ENCODE measurements around the gene APPL2.

APPL2 gene

GRCh38 chr12:105272152-105272551 is 36.2 kb upstream of the APPL2 start:
- Histone ChIP-seq H3K27ac (no peak overlapping the region), H3K36me3 (replicated peaks) (no peaks in the 10 kb centered on the region), H3K27me3 (replicated peaks) (no peaks in the 10 kb centered on the region), H3K4me3 (ENCODE audit: low read depth, low read length) (no peak overlapping the region)
- DNase-seq, result no peak
- no peak for TF ChIP-seq CTCF (IDR thresholded peaks at IDR 0.05; ENCODE audit: low read depth, low read length, missing control alignments)
- in situ Hi-C loops (cut with HindIII; ENCODE audit: low pct_ligation_motif_present, low sequenced_read_pairs), result no loop called here

- in situ Hi-C loops (cut with HindIII; ENCODE audit: low pct_ligation_motif_present, low sequenced_read_pairs), result no loop called here
Measured at GRCh38 chr12:105271364-105271763, 35.4 kb upstream of the APPL2 start.

GRCh38 chr12:105270671-105271255 is 34.8 kb upstream of the APPL2 start:
- DNase-seq, result no peak
- no peaks in the 10 kb centered on the region for H3K27me3 ChIP-seq (replicated peaks)
- TF ChIP-seq CTCF (IDR thresholded peaks at IDR 0.05; ENCODE audit: low read depth, low read length, missing control alignments), result no peak
- no peaks in the 10 kb centered on the region for H3K36me3 ChIP-seq (replicated peaks)
- H3K4me3 ChIP-seq (ENCODE audit: low read depth, low read length), result no peak overlapping the region
- H3K27ac ChIP-seq, result no peak overlapping the region
- in situ Hi-C loops (cut with HindIII; ENCODE audit: low pct_ligation_motif_present, low sequenced_read_pairs), result no loop called here

More at GRCh38 chr12:105271364-105271763, 35.4 kb upstream of the APPL2 start:
- no peak for DNase-seq
- Histone ChIP-seq H3K27me3 (replicated peaks) (no peaks in the 10 kb centered on the region), H3K36me3 (replicated peaks) (no peaks in the 10 kb centered on the region), H3K4me3 (ENCODE audit: low read depth, low read length) (no peak overlapping the region), H3K27ac (no peak overlapping the region)
- TF ChIP-seq CTCF (IDR thresholded peaks at IDR 0.05; ENCODE audit: low read depth, low read length, missing control alignments), result no peak

- in situ Hi-C loops (cut with HindIII; ENCODE audit: low pct_ligation_motif_present, low sequenced_read_pairs), result no loop called here
- Histone ChIP-seq H3K4me3 (ENCODE audit: low read depth, low read length) (no peak overlapping the region), H3K27me3 (replicated peaks) (no peaks in the 10 kb centered on the region), H3K27ac (no peak overlapping the region), H3K36me3 (replicated peaks) (no peaks in the 10 kb centered on the region)
- no peak for DNase-seq
- TF ChIP-seq CTCF (IDR thresholded peaks at IDR 0.05; ENCODE audit: low read depth, low read length, missing control alignments), result no peak
Measured at GRCh38 chr12:105267711-105268110, 31.7 kb upstream of the APPL2 start.

GRCh38 chr12:105264771-105265170 is 28.8 kb upstream of the APPL2 start:
- in situ Hi-C loops (cut with HindIII; ENCODE audit: low pct_ligation_motif_present, low sequenced_read_pairs), result no loop called here
- H3K36me3 ChIP-seq (replicated peaks), result no peaks in the 10 kb centered on the region
- TF ChIP-seq CTCF (IDR thresholded peaks at IDR 0.05; ENCODE audit: low read depth, low read length, missing control alignments), result no peak
- H3K27ac ChIP-seq, result no peak overlapping the region
- no peak overlapping the region for H3K4me3 ChIP-seq (ENCODE audit: low read depth, low read length)
- no peak for DNase-seq
- H3K27me3 ChIP-seq (replicated peaks), result no peaks in the 10 kb centered on the region

Data from brain microvascular endothelial cell (primary cell).